GM21390 (cell line): ENCODE results near the gene ZNF771.
"Not testable (repeated sequence)": the region's sequence is repeated elsewhere in the genome, so short reads cannot be mapped to it uniquely, and the experiment has no call there.

ENCODE experiments used
- ATAC-seq: cut with Tn5 transposase; IDR thresholded peaks from one replicate; pipeline ENCODE4 v1.9.1; 2021; ENCODE audit not compliant: unreplicated experiment

ZNF771 gene

GRCh38 chr16:30375864-30376263 lies 31.5 kb upstream of the ZNF771 start:
- ATAC-seq: no peak

DNA sequence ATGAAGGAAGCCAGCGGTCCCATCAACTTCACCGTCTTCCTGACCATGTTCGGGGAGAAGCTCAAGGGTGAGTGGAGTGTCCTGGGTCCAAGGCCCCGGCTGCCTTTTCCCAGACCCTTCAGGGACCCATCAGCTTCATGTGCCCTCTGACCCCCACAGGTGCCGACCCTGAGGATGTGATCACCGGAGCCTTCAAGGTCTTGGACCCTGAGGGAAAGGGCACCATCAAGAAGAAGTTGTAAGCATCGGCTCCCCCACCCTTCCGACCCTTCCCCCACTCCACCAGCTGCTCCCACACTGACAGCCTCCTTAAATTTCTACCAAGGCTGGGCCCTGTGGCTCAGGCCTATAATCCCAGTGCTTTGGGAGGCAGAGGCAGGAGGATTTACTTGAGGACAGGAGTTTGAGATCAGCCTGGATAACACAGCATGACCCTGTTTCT lies 30.9 kb upstream of the ZNF771 start:
- ATAC-seq: no peak

- no peak for ATAC-seq
Observed at GRCh38 chr16:30377050-30377811, 30.2 kb upstream of the ZNF771 start.

DNA sequence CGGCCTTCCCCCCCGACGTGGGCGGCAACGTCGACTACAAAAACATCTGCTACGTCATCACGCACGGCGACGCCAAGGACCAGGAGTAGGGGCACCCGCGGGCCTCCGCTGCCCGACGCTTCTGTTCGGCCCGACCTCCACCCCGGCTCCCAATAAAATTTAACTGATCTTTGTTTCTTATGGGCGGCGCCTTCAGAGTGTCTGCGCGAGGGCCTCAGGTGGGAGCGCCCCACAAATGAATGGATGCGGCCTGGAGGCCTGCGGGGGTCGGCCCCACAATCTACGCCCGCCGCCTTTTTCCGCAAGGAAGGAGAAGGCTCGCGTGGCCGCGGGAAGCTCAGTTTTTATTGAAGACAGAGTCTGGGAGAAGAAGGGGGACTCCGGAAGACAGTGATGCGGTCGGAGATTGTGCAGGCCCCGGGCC lies 29.6 kb upstream of the ZNF771 start:
- ATAC-seq: peak; percentile 26

DNA sequence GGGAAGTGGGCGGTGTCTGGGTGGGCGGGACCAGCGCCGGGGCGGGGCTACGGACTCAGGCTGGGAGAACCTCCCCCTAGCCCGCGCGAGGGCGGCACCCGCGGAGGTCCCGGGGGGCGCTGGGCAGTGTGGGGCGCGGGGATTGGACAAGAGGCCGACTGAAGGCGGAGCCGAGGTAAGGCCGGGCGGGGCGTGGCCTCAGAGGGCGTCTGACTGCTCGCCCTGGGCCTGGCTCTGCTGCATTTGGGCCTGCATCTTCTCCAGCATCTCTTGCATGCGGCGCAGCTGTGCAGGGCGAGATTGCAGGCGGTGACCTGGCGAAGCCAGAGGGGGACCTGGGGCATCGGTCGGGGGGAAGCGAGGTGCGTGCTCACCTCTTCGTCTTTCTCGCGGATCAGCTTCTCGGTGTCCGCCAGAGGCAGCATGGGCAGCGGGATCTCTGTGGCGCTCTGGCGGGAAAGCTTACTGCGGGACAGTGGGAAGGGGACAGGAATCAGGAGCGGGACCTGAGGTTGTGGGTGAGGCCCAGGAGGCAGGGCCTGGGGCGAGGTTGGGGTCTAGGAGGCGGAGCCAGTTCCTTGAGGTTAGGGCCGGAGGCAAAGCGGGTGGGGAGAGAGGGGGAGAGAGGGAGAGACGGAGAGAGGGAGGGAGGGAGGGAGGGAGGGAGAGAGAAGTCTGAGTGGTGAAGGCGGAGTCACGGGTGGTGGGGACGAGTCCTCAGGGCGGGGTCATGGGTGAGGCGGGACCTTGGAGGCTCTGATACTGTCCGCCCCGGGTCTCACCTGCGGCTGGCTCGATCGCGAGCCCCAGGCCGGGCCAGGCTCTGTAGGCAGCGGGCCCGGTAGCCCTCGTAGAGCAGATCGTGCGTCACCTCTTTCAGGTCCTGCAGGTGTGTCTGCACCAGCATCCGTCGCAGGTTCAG lies 28.9 kb upstream of the ZNF771 start:
- ATAC-seq: peak; percentile 78

DNA sequence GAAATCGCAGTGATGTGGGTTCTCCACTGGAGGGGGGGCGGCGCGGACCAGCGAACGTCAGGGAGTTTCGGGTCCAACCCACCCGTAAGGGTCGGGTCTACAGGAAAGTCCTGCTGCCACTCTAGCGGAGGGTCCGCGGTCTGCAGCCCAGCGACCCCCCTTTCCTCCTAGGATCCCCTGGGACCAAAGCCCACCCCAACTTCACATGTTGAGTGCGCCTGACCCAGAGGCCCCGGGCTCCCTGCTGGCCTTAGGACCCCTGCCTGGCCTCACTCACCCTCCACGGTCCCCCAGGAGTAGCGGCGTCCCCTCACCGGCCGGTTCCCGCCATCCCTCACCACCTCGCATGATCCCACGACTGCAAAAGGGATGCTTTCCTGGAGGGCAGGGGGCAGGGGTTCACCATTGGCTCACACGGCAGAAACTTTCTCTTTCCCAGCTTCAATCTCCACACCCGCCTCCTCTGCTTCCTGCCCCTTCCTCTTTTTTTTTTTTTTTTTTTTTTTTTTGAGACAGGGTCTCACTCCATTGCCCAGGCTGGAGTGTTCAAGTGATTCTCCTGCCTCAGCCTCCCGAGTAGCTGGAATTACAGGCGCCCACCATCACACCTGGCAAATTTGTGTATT lies 28.1 kb upstream of the ZNF771 start:
- ATAC-seq: no peak

- no peak for ATAC-seq
Observed at GRCh38 chr16:30380072-30380802, 27.2 kb upstream of the ZNF771 start.

GRCh38 chr16:30380803-30381208 lies 26.6 kb upstream of the ZNF771 start:
- ATAC-seq: no peak

GRCh38 chr16:30381291-30382041 lies 25.9 kb upstream of the ZNF771 start:
- no peak for ATAC-seq

DNA sequence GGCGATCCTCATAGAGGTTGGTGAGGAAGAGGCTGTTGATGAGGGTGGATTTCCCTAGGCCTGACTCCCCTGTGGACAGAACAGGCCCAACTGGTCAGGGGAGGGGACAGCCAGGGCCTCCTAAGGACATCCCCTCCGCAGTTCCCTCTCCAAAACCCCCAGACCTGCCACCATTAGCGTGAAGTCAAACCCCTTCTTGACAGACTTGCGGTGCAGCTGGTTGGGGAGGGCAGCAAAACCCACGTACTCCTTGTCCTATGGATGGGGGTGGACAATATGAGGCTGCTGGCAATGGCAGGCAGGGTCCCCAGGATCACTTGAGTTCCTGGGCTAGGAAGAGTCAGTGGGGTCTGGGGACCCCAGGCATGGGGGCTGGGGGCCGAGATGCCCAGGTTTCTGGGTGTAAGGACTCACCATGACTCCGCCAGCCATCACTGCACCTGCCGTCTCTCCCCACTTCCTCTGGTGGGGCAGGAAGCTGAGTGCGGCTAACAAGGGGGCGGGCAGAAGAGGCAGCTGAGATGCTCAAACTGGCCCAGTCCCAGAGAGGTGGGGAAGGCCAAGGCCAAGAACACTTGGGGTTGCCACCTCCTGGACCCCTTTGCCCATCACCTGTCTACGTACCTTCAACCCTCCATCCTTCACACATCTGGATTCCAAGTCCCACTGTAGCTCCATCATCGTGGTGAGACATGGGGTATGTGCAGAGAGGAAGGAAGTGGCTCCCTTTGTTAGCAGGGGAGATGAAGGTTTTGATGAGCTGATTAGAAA lies 25.1 kb upstream of the ZNF771 start, which contains the start of gene SEPTIN1:
TSS of gene SEPTIN1 (minus strand) at position 451 of the 771 bp plus-strand sequence. CDS start at position 432, 19 bp downstream.
- no peak for ATAC-seq

GRCh38 chr16:30383521-30383920 lies 23.9 kb upstream of the ZNF771 start:
- ATAC-seq: no peak

GRCh38 chr16:30394592-30395154 lies 12.7 kb upstream of the ZNF771 start:
- ATAC-seq: no peak

GRCh38 chr16:30395155-30395991 lies 12.0 kb upstream of the ZNF771 start, which contains the start of gene ZNF48:
ZNF48 (plus strand) TSS chr16:30395420; CDS start chr16:30395795, 375 bp downstream.
- peak; percentile 71 for ATAC-seq

GRCh38 chr16:30395992-30396585 lies 11.3 kb upstream of the ZNF771 start:
- ATAC-seq: no peak

- not testable (repeated sequence) for ATAC-seq
Observed at GRCh38 chr16:30396627-30397026, 10.8 kb upstream of the ZNF771 start.

DNA sequence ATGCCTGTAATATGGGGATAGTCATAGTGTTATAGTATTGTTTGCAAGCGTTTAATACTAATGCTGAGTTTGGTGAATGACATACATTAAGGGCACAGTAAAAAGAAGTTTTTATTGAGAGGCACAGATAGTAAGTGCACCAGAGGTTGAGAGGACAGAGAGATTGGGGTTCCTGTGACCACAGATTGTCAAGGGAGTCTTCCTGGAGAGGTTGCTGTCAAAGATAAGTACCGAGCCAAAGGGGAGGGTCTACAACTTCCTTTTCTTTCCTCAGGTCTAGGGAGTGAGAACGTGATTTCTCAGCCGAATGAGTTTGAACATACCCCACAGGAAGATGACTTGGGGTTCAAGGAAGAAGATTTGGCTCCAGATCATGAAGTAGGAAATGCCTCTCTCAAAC lies 10.3 kb upstream of the ZNF771 start:
- no peak for ATAC-seq
